Spleen (tissue), 11 donors: ENCODE results near the gene TRIM9. TPM values are rescaled to one million over a fixed set of nuclear protein-coding genes. Genes with fewer than 3 reads are reported as not detected.

ENCODE experiments used
- DNase-seq: peaks from one replicate; pipeline ENCODE4 v3.0.0-alpha.2; 2020
- H3K27ac ChIP-seq, 8 donors: fragments of 200-600 bp; sonication (generic) in 7 of 8; 1 replicate in 4 of 8; 2 replicates in 4 of 8; pipeline versions ENCODE4 v1.5.0 to v1.8.0; 2016 to 2021; ENCODE audit warnings: inconsistent platforms in 4 of 8, mild to moderate bottlenecking in 4 of 8, moderate library complexity in 1 of 8
- H3K27me3 ChIP-seq, 7 donors: fragments of 200-600 bp; sonication (generic) in 6 of 7; replicated peaks in 1 of 7; 1 replicate in 4 of 7; 2 replicates in 3 of 7; pipeline versions ENCODE4 v1.5.0 to v1.8.0; 2016 to 2021; ENCODE audit warnings: inconsistent platforms in 3 of 7, mild to moderate bottlenecking in 1 of 7
- H3K36me3 ChIP-seq, 6 donors: fragments of 200-600 bp; sonication (generic) in 5 of 6; 1 replicate in 4 of 6; 2 replicates in 2 of 6; pipeline versions ENCODE4 v1.5.0 to v1.8.0; 2016 to 2021; ENCODE audit warnings: inconsistent platforms in 2 of 6
- H3K4me1 ChIP-seq, 6 donors: fragments of 200-600 bp; sonication (generic) in 5 of 6; 1 replicate in 3 of 6; 2 replicates in 3 of 6; pipeline versions ENCODE4 v1.5.0 to v1.8.0; 2016 to 2021; ENCODE audit warnings: inconsistent platforms in 3 of 6
- H3K4me3 ChIP-seq, 8 donors: fragments of 200-600 bp; sonication (generic) in 7 of 8; 1 replicate in 4 of 8; 2 replicates in 4 of 8; pipeline versions ENCODE4 v1.5.0 to v1.8.0; 2016 to 2021; ENCODE audit warnings: inconsistent platforms in 4 of 8, mild to moderate bottlenecking in 4 of 8, moderate library complexity in 2 of 8
- H3K9me3 ChIP-seq, 8 donors: fragments of 200-600 bp; sonication (generic) in 7 of 8; 1 replicate in 4 of 8; 2 replicates in 4 of 8; pipeline versions ENCODE4 v1.5.0 to v1.8.0; 2016 to 2021; ENCODE audit warnings: inconsistent platforms in 4 of 8
- POLR2A ChIP-seq, 3 donors: fragments of 450-650 bp; IDR thresholded peaks; one replicate each; pipeline ENCODE4 v1.5.1; 2017; ENCODE audit warnings: antibody characterized with exemption in 3 of 3, mild to moderate bottlenecking in 1 of 3
- POLR2AphosphoS5 ChIP-seq, 3 donors: sonication (generic); formaldehyde crosslinking; IDR thresholded peaks; one replicate each; pipeline ENCODE4 v1.5.1; 2017; ENCODE audit warnings: antibody characterized with exemption in 3 of 3
- WGBS, 5 donors: extraction: QIAGEN DNeasy Blood & Tissue Kit in 3 of 5; methylation state at CpG; one replicate each; pipeline versions ENCODE4 v1.1.5 to v1.1.7; 2013 to 2018; 5-methylcytosine and 5-hydroxymethylcytosine counted together
- intact Hi-C: fragments of 100-400 bp; cut with DNase I; formaldehyde crosslinking; loops from one replicate; pipeline ENCODE4 v1.15.0; 2023; ENCODE audit warnings: low total_unique reads
- polyA plus RNA-seq, 3 donors: library from polyadenylated mRNA; stranded (reverse); fragments of 200-250 nt; gene quantifications; one replicate each; pipeline ENCODE4 v1.2.1, GENCODE V29; 2013
- total RNA-seq, 7 donors: library from RNA; depleted of rRNA in 3 of 7; stranded (reverse); fragments of >200 nt in 3 of 7; fragmentation: NEBNext Ultra II Directional in 4 of 7; extraction: Animal tissue kit (Norgen Biotek cat#: 25700) in 4 of 7; gene quantifications; one replicate each; pipeline versions ENCODE4 v1.1.0 to v1.2.1, GENCODE V29; 2016 to 2021
- TF ChIP-seq, protein P1 (sequence below), 11 experiments: fragments of 200-600 bp in 7 of 11; fragments of 450-650 bp in 4 of 11; sonication (generic) in 4 of 11; IDR thresholded peaks in 8 of 11; conservative IDR thresholded peaks in 3 of 11; 1 replicate in 7 of 11; 2 replicates in 4 of 11; pipeline versions ENCODE4 v1.4.0 to v1.8.0; 2016 to 2021; ENCODE audit warnings: antibody characterized with exemption in 11 of 11, inconsistent platforms in 4 of 11, mild to moderate bottlenecking in 1 of 11
- donor health status: healthy with polysubstance abuse.
- donor health status: DM: no; HTN: no; CAD: no; lungs with moderate emphysema.
- donor health status: DM: no; HTN: no; CAD: no.
- donor health status: Bipolar disorder and iron deficiency.
- donor health status: healthy.
- donor health status: DM: no; HTN: no; CAD: no.
- donor health status: DM: yes; HTN: yes; CAD: no.

The TRIM9 gene
- total and polyA plus RNA-seq, 10 donors = 0.03 to 3.1 (median 1.1) TPM

DNA sequence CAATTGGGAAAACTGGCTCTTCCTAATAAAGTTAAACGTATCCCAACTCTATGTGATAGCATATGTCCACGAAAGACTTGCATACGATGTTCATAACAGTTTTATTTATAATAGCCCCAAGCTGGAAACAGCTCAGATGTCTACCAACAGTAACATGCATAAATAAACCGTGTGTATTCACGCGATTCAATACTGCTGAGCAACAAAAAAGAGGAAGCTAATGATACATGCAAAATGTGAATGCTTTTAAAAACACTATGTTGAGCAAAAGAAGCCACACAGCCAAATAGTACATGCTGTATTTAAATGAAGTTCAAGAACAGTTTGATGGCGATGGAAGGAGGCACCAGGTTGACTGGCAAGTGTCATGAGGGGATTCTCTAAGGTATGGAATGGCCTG is 55.7 kb downstream of the TRIM9 start:
- WGBS, 5 donors = 49 to 60% (median 53%) methylated on average over 7 of the region's 7 CpGs
- TF ChIP-seq POLR2A (IDR thresholded peaks at IDR 0.05) = no peak
- TF ChIP-seq POLR2AphosphoS5 (IDR thresholded peaks at IDR 0.05) = no peak
- TF ChIP-seq, protein P1, sequence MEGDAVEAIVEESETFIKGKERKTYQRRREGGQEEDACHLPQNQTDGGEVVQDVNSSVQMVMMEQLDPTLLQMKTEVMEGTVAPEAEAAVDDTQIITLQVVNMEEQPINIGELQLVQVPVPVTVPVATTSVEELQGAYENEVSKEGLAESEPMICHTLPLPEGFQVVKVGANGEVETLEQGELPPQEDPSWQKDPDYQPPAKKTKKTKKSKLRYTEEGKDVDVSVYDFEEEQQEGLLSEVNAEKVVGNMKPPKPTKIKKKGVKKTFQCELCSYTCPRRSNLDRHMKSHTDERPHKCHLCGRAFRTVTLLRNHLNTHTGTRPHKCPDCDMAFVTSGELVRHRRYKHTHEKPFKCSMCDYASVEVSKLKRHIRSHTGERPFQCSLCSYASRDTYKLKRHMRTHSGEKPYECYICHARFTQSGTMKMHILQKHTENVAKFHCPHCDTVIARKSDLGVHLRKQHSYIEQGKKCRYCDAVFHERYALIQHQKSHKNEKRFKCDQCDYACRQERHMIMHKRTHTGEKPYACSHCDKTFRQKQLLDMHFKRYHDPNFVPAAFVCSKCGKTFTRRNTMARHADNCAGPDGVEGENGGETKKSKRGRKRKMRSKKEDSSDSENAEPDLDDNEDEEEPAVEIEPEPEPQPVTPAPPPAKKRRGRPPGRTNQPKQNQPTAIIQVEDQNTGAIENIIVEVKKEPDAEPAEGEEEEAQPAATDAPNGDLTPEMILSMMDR (IDR thresholded peaks at IDR 0.05 in 8 of 11, conservative IDR thresholded peaks at IDR 0.05 in 3 of 11) = no peak
- intact Hi-C loops = no loop called here
- DNase-seq = no peak
- Histone ChIP-seq H3K9me3 (no peaks in the 10 kb centered on the region), H3K4me3 (no peak overlapping the region), H3K27ac (no peak overlapping the region), H3K27me3 (no peaks in the 10 kb centered on the region), H3K36me3 (no peaks in the 10 kb centered on the region), H3K4me1 (peaks cover 0 to 4% (median 0%) of the 10 kb centered on the region in 6 donors)

DNA sequence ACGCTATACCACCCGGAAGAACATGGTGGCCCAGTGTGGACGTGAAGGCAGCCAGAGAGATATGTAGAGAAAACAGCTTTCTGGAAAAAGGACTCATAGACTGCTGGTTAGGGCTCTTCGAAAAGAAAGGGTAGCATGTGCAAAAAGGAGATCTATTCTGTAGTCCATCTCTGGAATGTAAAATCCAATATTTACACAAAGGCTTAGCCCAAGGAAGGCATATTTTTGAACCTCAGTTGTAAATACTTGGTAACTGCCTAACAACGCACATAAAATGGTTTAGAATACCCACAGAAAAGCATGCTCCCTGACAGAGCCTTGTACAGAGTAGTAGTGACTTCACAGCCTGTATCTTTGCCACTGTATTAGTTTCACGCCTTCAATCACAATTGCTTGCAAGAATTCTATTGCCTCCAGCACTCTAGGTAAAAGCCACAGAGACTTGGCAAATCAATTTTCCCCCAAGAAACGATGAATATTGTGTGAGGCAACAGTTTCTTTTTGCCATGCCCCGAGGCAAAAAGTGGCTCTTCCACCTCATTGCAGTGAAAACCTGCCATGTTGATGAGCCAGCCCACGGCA is 59.2 kb downstream of the TRIM9 start:
- H3K36me3 ChIP-seq = no peaks in the 10 kb centered on the region
- no peak overlapping the region for H3K27ac ChIP-seq
- TF ChIP-seq POLR2AphosphoS5 (IDR thresholded peaks at IDR 0.05) (no peak), POLR2A (IDR thresholded peaks at IDR 0.05) (no peak)
- TF ChIP-seq, protein P1 (IDR thresholded peaks at IDR 0.05 in 8 of 11, conservative IDR thresholded peaks at IDR 0.05 in 3 of 11) = no peak
- no peak for DNase-seq
- no peaks in the 10 kb centered on the region for H3K9me3 ChIP-seq
- no peaks in the 10 kb centered on the region for H3K27me3 ChIP-seq
- H3K4me1 ChIP-seq = peaks cover 0 to 4% (median 0%) of the 10 kb centered on the region in 6 donors
- no peak overlapping the region for H3K4me3 ChIP-seq
- 79 to 84% (median 83%) methylated on average over 9 of the region's 9 CpGs for WGBS, 5 donors
- intact Hi-C loops = no loop called here

DNA sequence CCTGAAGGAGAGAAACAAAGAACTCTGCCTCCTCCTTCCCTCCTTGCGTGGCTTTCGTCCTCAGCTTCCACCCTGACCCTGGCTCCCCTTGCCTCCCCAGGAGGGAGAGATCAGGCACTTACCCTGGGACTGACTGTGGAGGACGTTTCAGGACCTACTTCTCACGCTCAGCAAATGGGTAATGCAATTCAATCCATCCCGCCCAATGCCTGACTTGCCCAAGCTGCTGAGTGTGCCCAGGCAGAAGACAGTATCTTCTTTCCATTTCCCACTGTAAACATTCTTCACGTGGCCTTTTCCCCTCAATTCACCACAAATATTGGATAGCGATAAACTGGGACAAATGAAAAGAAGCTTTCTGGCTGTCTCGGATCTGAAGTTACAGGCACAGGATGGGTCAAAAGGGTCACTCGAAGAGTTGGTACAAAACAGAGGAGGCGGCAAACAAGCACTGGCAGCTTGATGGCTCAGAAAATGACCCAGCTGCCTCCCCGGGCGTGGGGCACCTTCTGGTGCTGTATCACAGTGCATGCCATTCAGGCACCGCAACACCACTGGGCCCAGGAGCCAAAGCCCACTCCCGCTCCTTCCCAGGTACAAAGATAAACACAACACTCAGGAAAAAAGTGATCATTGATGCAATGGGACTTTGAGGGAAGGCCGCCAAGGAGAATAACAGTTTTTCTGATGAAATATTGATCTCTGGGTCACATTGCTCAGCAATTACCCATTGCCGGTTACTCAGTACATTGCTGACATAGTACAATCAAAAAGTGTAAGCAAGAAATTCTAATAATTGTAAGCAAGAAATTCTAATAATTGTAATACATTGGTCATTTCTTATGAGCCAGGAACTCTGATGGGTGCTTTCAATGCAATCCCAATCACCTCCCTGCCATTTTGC is 65.8 kb downstream of the TRIM9 start:
- Histone ChIP-seq H3K9me3 (no peaks in the 10 kb centered on the region), H3K27ac (no peak overlapping the region), H3K36me3 (no peaks in the 10 kb centered on the region), H3K27me3 (no peaks in the 10 kb centered on the region), H3K4me3 (no peak overlapping the region), H3K4me1 (no peaks in the 10 kb centered on the region)
- TF ChIP-seq POLR2A (IDR thresholded peaks at IDR 0.05) = no peak
- TF ChIP-seq, protein P1 (IDR thresholded peaks at IDR 0.05 in 8 of 11, conservative IDR thresholded peaks at IDR 0.05 in 3 of 11) = no peak
- TF ChIP-seq POLR2AphosphoS5 (IDR thresholded peaks at IDR 0.05) = no peak
- intact Hi-C loops = no loop called here
- whole genome bisulfite sequencing, 5 donors = 79 to 91% (median 86%) methylated on average over 16 of the region's 16 CpGs
- DNase-seq = no peak

DNA sequence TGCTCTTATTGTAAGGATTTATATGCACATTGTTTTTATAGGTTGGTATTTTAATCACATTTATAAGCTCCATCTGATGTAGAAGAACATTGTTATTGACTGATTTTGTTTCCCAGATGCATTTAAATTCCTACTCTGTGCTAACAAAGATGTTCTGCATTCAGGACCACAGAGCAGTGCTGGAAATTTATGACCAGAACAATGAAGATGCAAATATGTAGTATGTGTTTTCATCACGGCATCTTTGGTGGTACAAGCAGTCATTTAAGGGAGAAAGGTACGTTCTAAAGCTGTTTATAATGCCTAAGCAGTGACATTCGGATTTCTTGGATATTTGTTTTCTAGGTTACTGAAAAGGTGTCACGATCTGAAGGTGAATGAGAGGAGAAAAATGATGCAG is 66.5 kb downstream of the TRIM9 start:
- DNase-seq = no peak
- 59 to 73% (median 63%) methylated on average over 4 of the region's 4 CpGs for WGBS, 5 donors

More for the DNA sequence above, 66.5 kb downstream of the TRIM9 start:
- Histone ChIP-seq H3K27ac (no peak overlapping the region), H3K9me3 (no peaks in the 10 kb centered on the region), H3K36me3 (no peaks in the 10 kb centered on the region), H3K4me1 (no peaks in the 10 kb centered on the region), H3K27me3 (no peaks in the 10 kb centered on the region), H3K4me3 (no peak overlapping the region)
- no peak for TF ChIP-seq POLR2A (IDR thresholded peaks at IDR 0.05)
- TF ChIP-seq, protein P1 (IDR thresholded peaks at IDR 0.05 in 8 of 11, conservative IDR thresholded peaks at IDR 0.05 in 3 of 11) = no peak
- intact Hi-C loops = no loop called here
